Jurkat, Clone E6-1 (cell line): ENCODE results near the gene ZBTB12.
A peak's percentile ranks its signal among the peaks of the same experiment; 100 is the strongest.
"Not testable (repeated sequence)": the region's sequence is repeated elsewhere in the genome, so short reads cannot be mapped to it uniquely, and the experiment has no call there.

Experiments used
- DNase-seq: peaks from one replicate; pipeline ENCODE4 v3.0.0-alpha.2; 2011; ENCODE audit warnings: low read depth, low spot score
- H3K4me3 ChIP-seq: 2 replicates; pipeline ENCODE4 v1.5.1; 2011; ENCODE audit warnings: mild to moderate bottlenecking, low read length, control low read depth, moderate library complexity

ZBTB12 gene

DNA sequence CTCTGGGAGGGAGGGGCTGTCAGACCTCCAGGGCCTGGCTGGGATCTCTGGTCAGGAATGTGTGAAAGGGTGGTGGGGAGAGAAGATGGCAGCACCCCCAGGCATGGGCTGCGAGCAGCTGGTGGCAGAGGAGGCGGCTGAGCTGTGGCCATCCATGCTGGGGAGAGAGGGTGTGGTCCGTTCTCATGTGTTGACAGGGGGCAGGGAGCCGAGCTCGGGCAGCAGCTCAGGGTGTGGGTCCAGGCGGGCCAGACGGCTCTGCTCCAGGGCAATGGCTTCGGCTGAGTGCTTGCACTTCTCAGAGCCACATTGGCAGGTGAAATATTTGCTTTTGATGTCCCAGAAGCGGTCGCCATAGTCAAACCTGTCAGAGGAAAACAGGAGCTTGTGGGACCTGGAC lies 22.0 kb downstream of the ZBTB12 start:
- no peak overlapping the region for H3K4me3 ChIP-seq
- DNase-seq, result no peak

DNA sequence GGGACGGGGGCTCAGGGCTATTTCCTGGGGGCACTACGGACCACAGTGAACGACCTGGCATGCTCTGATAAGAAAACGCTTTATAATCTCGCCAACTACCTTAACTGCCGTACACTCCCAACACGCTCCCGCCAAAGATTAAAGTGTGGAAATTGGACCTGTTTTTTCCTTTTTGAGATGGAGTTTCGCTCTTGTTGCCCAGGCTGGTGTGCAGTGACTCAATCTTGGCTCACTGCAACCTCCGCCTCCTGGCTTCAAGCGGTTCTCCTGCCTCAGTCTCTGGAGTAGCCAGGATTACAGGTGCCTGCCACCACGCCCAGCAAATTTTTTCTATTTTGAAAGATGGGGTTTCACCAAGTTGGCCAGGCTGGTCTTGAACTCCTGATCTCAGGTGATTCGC lies 22.7 kb downstream of the ZBTB12 start:
- no peak overlapping the region for H3K4me3 ChIP-seq
- no peak for DNase-seq

DNA sequence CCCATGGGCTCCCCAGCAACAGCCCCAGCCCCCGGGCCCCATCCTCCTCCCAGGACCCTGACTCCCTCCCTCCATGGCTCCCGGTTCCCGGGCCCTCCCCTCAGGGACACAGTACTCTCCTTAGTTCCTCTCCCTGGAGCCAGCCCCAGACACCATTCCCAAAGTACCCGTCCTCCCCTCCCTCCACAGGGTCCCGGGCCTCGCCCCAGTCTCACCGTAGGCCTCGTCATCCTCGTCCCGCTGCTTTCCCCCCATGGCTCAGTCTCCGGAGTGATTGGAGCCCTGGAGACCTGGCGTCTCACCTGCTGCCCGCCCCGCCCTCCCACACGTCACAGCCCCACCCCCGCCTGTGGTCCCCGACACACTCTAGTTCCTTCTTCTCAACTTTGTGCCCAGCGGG lies 23.2 kb downstream of the ZBTB12 start, which contains the start of gene SLC44A4:
SLC44A4 (minus strand) TSS at position 272 of the 400 bp plus-strand sequence; CDS start at position 255, 17 bp downstream.
- H3K4me3 ChIP-seq, result no peak within 1 kb of the TSS
- DNase-seq, result no peak

DNA sequence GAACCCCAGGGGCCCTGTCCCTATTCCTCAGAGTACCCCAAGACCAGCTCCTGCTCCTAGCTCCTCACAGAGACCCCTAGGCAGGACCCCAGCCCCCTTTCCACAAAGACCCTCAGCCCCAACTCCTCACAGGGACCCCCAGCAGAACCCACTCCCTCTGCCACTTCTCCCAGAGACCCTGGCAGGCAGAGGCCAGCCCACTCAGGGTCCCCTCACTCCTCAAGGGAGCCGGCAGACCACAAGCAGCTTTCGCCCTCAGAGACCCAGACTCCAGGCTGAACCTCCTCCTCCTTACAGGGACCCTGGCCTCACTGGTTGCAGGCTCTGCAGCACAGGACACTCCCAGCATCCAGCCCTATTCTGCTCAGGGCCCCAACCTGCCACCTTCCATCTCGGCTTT lies 23.7 kb downstream of the ZBTB12 start:
- no peak overlapping the region for H3K4me3 ChIP-seq
- DNase-seq, result no peak

DNA sequence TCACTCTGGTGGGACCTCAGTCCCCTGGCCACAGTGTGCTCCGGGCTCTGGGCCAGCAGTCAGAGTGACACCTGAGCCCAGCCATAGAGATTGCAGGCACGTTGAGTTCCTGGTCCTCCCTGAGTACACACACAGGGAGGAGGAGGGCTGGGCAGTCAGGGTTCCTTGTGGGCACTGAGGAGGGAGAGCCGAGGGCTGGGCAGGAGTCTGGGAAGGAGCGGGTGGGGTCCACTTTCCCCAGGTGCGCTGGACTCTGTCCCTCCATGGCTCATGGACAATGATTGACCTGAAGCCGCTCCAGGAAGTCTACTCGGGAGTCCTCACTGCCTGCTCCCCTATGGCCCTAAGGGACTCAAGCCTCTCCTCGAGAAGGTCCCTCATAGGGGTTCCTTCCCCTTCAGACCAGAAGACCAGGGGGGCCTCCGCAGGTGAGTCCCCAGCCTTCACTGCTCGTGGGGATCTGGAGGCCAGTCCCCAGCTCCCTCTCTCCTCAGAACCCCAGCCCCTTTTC lies 24.2 kb downstream of the ZBTB12 start:
- no peak overlapping the region for H3K4me3 ChIP-seq
- DNase-seq, result no peak

DNA sequence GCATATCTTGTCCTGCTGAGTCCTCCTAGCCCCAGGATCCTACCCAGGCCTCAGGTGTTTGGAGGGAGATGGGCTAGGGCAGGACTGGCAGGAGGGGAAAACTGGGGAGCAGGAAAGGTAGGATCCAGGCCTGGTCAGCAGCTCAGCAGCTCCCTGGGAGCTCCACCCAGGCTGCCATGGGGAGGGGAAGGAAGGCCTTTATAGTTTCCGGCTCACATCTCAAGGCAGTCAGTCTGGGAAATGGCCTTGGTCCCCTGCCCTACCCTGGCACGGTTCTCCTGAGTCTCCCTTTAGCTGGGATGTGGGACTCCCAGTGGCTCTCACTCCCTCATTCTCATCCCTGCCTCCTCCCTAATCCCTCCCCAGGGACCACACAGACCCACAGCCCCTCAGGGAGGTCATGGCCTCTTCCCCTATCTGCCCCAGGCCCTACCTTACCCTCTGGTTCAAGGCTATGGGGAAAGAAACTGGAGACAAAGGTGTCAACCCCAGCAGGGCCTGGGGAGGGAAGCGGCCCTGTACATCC lies 24.7 kb downstream of the ZBTB12 start:
- DNase-seq, result no peak
- H3K4me3 ChIP-seq, result no peak overlapping the region

DNA sequence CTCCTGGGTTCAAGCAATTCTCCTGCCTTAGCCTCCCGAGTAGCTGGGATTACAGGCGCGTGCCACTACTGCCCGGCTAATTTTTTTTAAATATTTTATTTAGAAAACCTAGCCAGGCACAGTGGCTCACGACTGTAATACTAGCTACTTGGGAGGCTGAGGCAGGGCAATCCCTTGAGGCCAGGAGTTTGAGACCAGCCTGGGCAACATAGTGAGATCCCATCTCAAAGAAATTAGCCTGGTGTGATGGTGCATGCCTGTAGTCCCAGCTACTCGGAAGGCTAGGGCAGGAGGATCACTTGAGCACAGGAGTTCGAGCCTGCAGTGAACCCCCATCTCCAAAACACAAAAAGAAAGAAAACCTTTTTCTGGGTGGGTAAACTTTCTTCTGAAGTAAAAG lies 25.5 kb downstream of the ZBTB12 start:
- H3K4me3 ChIP-seq, result no peak overlapping the region
- DNase-seq, result no peak

DNA sequence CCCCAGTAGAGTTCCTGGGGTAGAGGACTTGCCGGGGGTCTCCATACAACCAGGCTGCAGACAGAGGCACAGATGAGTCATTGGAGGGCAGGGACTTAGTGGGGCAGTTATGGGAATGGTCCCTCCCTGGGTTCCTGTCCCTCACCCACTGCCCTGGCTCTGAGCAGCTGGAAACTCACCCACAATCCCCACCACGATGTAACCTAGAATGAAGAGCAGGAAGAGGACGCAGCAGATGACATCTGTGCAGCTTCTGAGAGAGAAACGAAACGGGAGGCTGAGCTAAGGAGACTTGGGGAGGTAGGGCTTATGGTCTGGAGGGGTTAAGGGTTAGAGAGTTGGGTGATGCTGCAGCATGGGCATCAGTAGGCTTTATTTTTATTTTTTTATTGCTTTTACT lies 26.0 kb downstream of the ZBTB12 start:
- DNase-seq, result no peak
- H3K4me3 ChIP-seq, result no peak overlapping the region

DNA sequence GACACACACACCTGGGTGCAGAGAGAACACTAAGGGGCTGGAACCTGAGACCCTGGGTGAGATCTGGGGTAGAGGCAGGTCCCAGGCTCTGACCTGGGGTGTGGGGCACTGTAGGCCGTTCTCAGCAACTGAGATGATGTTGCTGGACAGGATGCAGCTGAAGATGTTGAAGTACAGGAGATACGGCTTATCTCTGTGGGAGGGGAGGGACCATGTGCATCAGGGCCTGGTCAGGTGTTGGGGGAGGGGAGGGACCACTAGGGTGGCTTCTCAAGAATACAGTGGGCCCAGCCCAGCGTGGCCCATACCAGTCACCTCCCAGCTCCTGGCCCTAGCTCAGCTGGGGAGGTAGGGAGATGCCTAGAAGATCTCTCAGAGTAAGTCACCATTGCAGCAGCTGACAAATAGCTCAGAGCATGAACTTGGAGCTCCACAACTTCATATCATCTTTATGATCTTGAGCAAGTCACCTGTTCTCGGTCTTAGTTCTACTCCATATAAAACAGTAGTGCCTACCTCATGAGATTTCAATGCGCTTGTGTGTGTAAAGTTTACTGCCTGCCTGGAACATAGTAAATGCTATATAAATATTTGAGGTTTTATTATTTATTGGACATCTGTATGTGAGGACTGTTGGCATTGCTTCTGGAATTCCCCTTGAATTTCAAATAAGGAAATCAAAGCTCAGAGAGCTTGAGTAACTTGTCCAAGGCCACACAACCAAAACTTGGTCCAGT lies 26.9 kb downstream of the ZBTB12 start:
- no peak overlapping the region for H3K4me3 ChIP-seq
- DNase-seq, result no peak

DNA sequence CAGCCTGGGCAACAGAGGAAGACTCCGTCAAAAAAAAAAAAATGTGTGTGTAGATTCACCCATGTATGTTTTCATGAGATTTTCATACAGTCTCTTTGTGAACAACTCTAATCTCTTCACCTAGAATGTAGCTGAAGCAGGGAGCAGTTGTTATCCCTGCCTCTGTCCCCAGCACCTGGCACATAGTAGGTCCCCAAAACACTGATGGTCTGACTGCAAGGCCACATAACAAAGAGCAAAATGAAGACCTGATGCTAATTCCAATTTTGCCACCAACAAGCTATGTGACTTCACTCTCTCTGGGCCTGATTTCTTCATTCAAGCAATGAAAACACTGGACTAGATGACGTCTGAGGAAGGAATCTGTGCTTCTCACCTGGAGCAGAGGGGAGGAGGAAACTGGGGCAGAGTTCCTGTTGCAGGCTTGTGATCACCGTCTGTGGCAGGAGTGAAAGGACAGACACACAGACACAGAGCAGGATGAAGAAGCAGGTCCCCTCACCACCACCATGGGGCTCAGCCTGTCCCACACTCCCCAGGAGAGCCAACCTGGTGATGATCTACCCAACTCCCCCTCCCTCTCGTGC lies 27.7 kb downstream of the ZBTB12 start:
- no peak for DNase-seq
- no peak overlapping the region for H3K4me3 ChIP-seq

DNA sequence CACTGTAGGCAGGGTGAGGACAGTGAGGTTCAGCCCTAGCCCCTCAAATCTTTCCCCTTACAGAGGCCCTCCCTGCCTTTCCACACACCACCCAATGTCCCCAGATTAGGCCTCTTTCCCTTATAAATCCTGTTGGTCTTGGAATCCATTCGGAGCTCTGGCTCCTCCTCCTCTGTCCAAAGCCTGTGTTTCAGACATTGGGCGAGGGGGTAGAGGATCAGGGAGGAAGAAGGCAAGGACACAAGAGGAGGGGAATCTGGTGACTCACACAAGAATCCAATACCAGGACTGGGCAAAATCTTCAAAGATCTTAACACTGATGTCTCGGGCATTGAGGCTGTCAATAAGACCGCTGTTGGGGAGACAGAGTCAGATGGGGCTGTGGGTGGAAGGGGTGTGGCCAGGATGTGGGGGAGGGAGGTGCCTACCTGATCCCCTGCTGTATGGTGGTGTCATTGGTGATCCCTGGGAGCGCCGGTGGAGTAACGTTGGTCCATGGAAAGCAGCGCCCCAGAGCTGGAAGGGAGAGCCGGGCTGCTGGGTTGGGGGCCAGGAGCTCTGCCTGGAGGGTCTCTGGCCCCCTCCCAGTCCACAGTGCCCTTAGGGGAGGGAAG lies 30.7 kb downstream of the ZBTB12 start:
- H3K4me3 ChIP-seq, result no peak overlapping the region
- no peak for DNase-seq

DNA sequence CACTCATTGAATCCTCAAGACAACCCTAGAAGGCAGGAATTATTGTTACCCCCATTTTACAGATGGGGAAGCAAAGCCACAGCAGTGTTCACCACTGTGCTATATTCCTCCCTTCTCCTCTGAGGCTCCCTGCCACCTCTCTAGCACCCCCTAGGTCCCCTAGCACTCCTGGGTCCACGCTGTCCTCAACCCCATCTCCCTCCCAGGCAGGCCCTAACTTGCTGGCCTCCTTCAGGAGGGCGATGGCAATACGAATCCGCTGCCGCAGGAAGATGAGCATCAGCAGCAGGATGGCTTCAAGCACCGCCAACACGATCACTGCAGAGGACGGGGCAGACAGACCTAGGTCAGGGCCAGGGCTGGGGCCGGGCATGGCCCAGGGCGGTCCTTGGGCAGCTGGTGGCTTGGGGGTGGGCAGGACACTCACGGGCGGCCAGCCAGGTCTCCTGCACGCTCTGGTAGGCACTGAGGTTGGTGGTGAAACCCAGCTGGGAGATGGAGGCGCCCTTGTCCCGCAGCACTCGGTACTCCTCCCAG lies 31.4 kb downstream of the ZBTB12 start:
- no peak overlapping the region for H3K4me3 ChIP-seq
- DNase-seq, result no peak

DNA sequence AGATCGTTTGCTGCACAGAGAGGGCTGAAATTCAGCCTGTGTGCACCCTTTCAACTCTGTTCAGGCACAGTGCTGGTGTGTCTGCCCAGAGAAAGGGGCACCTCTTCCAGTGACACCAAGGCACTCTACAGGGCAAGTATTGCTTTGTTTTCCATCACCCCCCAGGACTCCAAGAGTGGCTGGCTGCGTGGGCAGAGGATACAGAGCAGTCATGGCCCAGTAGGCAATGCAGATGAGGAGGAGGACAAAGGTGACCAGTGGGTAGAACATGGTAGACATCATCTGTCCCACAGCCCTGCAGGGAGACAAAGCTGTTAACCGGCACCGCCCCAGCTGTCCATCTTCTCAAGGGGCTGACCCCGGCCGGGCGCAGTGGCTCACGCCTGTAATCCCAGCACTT lies 32.5 kb downstream of the ZBTB12 start:
- no peak overlapping the region for H3K4me3 ChIP-seq
- no peak for DNase-seq

DNA sequence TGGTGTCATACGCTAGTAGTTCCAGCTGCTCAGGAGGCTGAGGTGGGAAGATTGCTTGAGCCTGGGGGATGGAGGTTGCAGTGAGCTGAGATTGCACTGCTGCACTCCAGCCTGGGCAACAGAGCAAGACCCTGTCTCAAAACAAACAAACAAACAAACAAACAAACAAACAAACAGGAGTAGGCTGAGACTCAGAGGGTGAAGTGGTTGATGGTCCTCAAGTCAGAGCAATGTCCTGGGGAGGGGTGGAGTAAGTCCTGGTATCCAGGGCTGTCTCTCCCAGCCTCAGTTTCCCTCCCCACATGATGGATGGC lies 33.3 kb downstream of the ZBTB12 start:
- not testable (repeated sequence) for H3K4me3 ChIP-seq, DNase-seq

DNA sequence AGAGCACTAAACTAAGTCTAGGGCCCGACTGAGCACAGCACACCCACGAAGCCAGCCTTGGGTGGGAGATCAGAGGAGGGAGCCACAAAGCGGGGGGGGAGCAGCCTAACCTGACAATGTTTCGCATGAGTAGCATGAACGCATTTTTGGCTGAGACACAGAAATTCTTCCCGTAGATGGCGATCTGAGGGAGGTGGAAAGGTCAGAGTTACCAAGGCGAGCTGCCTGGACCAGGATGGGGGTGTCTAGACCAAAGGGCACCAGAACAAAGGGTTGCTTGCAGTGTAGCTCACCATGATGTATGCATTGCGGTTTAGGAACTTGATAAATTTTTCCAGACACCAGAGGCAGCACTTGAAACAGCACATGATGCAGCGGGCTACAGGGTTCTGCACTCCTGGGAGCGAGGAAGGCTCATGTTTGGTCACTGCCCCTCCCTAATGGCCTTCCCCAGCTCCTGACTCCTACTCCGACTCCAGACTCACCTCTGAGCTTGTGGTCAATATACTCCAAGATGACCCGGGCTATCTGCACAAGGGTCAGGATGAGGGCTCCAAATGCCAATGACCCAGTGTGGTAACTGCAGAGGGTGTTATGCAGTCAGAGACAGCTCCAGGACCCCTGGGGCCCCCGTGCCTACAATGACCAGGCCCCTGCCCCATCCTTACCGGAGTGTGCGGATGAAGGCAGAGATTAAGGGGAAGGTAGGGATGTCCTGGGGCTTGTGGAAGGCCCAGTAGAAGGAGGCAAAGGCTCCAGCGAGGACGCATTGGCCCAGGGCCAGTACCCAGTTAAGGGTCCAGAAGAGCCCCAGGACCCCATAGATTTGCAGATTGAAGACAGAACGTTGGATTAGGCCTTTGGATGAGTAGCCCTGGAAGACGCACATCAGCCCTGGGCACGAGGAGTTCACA lies 36.4 kb downstream of the ZBTB12 start:
- DNase-seq, result no peak
- H3K4me3 ChIP-seq, result no peak overlapping the region

DNA sequence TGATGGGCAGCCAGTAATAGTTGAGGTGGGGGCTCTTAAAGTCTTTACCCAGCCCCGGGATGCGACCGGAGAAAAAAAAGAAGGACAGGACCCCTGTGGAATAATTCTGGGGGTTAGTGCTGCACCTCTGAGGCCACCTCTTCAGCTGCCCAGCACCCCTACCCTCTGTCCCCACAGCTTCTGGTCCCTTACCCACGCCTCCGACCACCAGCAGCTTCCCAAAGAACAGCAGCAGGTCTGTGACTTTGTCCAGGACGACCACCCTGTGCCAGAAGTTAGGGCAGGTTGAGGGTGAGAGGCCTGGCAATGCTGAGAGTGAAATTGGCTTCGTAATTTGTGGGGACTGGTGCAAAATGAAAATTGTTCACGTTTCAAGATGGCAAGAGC lies 37.1 kb downstream of the ZBTB12 start:
- no peak for DNase-seq
- no peak overlapping the region for H3K4me3 ChIP-seq

DNA sequence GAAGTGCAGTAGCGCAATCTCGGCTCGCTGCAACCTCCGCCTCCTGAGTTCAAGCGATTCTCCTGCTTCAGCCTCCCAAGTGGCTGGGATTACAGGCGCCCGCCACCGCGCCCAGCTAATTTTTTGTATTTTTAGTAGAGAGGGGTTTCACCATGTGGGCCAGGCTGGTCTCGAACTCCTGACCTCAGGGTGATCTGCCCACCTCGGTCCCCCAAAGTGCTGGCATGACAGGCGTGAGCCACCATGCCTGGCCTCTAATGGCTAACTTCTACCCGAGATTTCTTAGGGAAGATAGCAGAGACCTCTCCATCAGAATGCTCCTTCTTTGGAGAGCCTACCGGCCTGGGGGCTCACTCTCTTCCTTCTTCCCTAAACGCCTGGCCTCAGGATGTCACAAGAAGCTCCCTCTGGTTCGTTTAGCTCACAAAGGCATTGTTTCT lies 37.7 kb downstream of the ZBTB12 start:
- peak overlapping the region; percentile 64 for H3K4me3 ChIP-seq
- DNase-seq, result not testable (repeated sequence)

DNA sequence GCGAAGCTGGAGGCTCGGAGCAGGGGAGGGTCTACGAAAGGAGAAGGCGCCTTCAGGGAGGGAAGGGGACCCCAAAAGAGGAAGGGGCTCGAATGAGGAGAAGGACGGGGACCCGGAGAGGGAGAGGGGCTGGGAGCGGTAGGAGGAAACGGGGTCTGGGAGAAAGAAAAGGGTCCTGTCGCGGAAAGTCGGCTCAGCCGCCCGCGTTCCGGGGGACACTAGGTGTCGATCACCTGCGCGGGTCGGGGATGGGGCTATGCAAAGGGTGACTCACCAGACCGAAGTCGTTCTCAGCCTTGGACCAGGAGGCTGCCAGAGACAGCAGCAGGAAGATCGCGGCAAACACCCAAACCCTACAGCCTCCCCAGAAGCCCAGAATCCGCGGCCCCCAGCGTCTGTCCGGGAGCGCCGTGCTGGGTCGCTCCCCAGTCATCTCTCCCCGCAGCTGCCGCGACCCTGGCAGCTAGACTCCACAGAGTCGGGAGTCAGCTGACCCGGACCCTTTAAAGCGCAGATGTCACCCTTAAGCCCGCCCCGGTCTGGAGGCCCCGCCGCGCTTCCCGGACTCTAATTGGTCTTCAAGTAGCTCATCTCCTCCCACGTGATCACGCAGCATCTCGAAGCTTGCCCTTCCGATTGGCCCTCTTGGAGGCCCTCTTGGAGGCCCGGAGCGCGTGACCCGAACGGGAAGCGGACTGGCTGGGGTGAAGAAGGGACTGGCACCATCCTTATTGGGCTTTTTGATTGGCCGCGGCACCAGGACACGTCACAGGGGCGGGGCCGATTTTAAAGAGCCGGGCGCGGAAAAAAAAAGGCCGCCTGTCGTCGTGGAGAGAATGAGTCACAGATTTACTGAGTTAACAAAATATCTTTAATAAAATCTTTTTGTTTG lies 39.3 kb downstream of the ZBTB12 start, which contains the start of gene NEU1:
NEU1 (minus strand) TSS at position 478 of the 892 bp plus-strand sequence; CDS start at position 433, 45 bp downstream.
- H3K4me3 ChIP-seq, result peak within 1 kb of the TSS; percentile 69
- peak; percentile 100 for DNase-seq
